Astrocyte of the spinal cord (primary cell): ENCODE data around the gene SMYD3.

Experiments used
- DNase-seq: peaks from one replicate; pipeline ENCODE4 v3.0.0; 2011; ENCODE audit warnings: low read depth, low spot score
- H3K4me3 ChIP-seq: 2 replicates; pipeline ENCODE4 v1.5.1; 2011; ENCODE audit warnings: low read depth, mild to moderate bottlenecking, low read length, moderate library complexity
- in situ Hi-C: cut with HindIII; loops from 2 replicates; pipeline ENCODE4 v1.10.0; 2017; ENCODE audit warnings: low sequenced_read_pairs
- TF ChIP-seq, protein P1 (sequence below): IDR thresholded peaks from 2 replicates; pipeline ENCODE4 v1.5.1; 2012; ENCODE audit warnings: low read depth, mild to moderate bottlenecking, low read length, inconsistent platforms

SMYD3 gene

GRCh38 chr1:246540738-246541491, 33.8 kb upstream of the SMYD3 start:
- in situ Hi-C loops: no loop called here
- no peak overlapping the region for H3K4me3 ChIP-seq
- no peak for DNase-seq
- TF ChIP-seq, protein P1, sequence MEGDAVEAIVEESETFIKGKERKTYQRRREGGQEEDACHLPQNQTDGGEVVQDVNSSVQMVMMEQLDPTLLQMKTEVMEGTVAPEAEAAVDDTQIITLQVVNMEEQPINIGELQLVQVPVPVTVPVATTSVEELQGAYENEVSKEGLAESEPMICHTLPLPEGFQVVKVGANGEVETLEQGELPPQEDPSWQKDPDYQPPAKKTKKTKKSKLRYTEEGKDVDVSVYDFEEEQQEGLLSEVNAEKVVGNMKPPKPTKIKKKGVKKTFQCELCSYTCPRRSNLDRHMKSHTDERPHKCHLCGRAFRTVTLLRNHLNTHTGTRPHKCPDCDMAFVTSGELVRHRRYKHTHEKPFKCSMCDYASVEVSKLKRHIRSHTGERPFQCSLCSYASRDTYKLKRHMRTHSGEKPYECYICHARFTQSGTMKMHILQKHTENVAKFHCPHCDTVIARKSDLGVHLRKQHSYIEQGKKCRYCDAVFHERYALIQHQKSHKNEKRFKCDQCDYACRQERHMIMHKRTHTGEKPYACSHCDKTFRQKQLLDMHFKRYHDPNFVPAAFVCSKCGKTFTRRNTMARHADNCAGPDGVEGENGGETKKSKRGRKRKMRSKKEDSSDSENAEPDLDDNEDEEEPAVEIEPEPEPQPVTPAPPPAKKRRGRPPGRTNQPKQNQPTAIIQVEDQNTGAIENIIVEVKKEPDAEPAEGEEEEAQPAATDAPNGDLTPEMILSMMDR: no peak

GRCh38 chr1:246537887-246538286, 30.8 kb upstream of the SMYD3 start:
- H3K4me3 ChIP-seq: no peak overlapping the region
- DNase-seq: no peak
- TF ChIP-seq, protein P1: no peak
- in situ Hi-C loops: no loop called here

DNA sequence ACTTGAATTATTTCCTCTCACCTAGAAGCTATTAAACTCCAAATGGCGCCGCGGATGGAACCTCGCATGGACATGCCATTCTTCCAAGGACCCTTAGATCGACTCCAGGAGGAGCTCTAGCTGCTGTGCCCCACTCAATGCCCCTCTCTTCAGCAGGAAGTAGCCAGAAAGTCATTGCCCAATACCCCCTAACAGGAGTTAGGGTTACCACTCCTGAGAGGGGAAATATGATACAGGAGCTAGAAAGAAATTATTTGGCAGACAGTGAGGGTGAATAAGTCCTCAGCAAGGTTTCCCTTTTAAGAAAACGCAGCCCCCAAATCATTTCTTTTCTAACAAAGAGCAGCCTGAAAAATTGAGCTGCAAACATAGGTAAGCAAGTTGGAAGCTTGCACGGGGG, 30.4 kb upstream of the SMYD3 start:
- TF ChIP-seq, protein P1: no peak
- no peak overlapping the region for H3K4me3 ChIP-seq
- no peak for DNase-seq
- in situ Hi-C loops: no loop called here

- DNase-seq: no peak
- in situ Hi-C loops: no loop called here
- TF ChIP-seq, protein P1: no peak
These were observed 27.0 kb upstream of the SMYD3 start for GRCh38 chr1:246534114-246534513.

DNA sequence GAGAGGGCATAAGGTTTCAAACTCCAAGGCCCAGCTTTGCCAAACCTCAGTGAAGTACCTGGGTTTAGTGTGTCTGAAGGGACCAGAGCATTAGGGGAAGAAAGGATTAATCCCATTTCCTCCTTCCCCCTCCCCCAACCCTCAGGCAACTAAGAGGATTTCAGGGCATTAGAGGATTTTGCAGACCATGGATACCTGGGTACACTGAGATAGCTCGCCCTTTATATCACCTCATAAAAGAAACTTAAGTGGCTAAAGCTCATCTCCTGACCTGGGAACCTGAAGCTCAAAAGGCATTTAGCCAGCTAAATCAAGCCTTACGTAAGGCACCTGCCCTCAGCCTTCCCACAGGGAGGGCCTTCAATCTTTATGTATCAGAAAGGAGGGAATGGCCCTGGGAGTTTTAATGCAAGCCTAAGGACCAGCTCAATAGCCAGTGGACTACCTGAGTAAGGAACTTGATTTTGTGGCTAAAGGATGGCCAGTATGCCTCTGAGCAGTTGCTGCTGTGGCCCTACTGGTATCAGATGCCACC, 26.4 kb upstream of the SMYD3 start:
- TF ChIP-seq, protein P1: no peak
- in situ Hi-C loops: no loop called here
- no peak for DNase-seq
- no peak overlapping the region for H3K4me3 ChIP-seq

More at GRCh38 chr1:246534114-246534513, 27.0 kb upstream of the SMYD3 start:
- no peak overlapping the region for H3K4me3 ChIP-seq

- H3K4me3 ChIP-seq: no peak overlapping the region
- no peak for DNase-seq
- in situ Hi-C loops: no loop called here
- TF ChIP-seq, protein P1: no peak
These were observed 25.4 kb upstream of the SMYD3 start for GRCh38 chr1:246532519-246532918.
